Measurements from ENCODE around the gene MAN2B1. TPM values are rescaled to one million over a fixed set of nuclear protein-coding genes. Genes with fewer than 3 reads are reported as not detected.

Gene MAN2B1
- total and polyA plus RNA-seq, 2 of the 8 experiments (the other 6 are each of a cell fraction or from before 2014, with no cell fraction given): 55.3 to 76.3 TPM

DNA sequence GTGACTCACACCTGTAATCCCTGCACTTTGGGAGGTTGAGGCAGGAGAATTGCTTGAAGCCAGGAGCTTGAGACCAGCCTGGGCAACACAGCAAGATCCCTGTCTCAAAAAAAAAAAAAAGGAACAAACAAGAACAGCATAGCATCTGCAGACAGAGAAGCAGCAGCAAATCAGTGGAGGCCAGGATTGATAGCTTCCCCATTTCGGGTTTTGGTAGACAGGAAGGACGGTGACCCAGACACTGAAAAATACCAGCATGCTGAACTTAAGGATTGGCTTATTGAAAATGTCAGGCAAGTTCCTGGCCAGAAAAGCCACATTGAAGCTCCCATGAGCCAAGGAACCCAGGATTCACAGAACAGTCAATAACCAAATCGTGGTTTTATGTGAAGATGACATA, 58.9 kb downstream of the MAN2B1 start:
- Histone ChIP-seq H3K9ac (replicated peaks in 1 of 4; ENCODE audit: extremely low read depth in 1 of 4, low read depth in 3 of 4, low read length in 3 of 4) (no peak overlapping the region), H2BK15ac (ENCODE audit: low read length) (no peak overlapping the region), H2BK12ac (ENCODE audit: low read depth, low read length) (no peak overlapping the region), H3K4me2 (ENCODE audit: insufficient read depth in 1 of 2, low read depth in 2 of 2, low read length in 2 of 2) (no peak overlapping the region), H3K23me2 (ENCODE audit: low read depth, low read length) (no peaks in the 10 kb centered on the region), H3K9me3 (ENCODE audit: insufficient read depth in 2 of 2, low read depth in 1 of 2, low read length in 1 of 2) (no peaks in the 10 kb centered on the region), H4K8ac (ENCODE audit: extremely low read depth, insufficient read depth, low read length) (no peak overlapping the region), H4K5ac (ENCODE audit: insufficient read length, low read depth, low read length) (no peak overlapping the region), H2BK120ac (replicated peaks; ENCODE audit: low read depth, low read length) (no peak overlapping the region), H4K91ac (replicated peaks; ENCODE audit: insufficient read length, low read length) (no peak overlapping the region), H2AK5ac (ENCODE audit: low read depth, low read length) (no peak overlapping the region), H2BK5ac (ENCODE audit: low read depth, low read length) (no peak overlapping the region), H3K14ac (ENCODE audit: insufficient read length) (no peak overlapping the region), H3K27ac (ENCODE audit: low read depth, low read length) (no peak overlapping the region), H2AFZ (ENCODE audit: low read length) (no peak overlapping the region), H3K23ac (ENCODE audit: insufficient read length) (no peak overlapping the region), H3K27me3 (replicated peaks in 1 of 4; ENCODE audit: control insufficient read depth in 3 of 4, extremely low read depth in 1 of 4, insufficient read depth in 3 of 4, low read length in 3 of 4) (no peaks in the 10 kb centered on the region), H3K4me3 (ENCODE audit: extremely low read depth in 1 of 4, insufficient read depth in 2 of 4, low read depth in 3 of 4, low read length in 4 of 4) (no peak overlapping the region), H3K4me1 (replicated peaks in 1 of 4; ENCODE audit: control insufficient read depth in 3 of 4, insufficient read depth in 4 of 4, low read length in 3 of 4) (peaks cover 0 to 2% (median 0%) of the 10 kb centered on the region in 4 experiments; a peak in 1 of 7 replicates), H2BK20ac (ENCODE audit: low read length) (no peak overlapping the region), H3K36me3 (ENCODE audit: control insufficient read depth in 2 of 4, insufficient read depth in 4 of 4, low read length in 3 of 4) (peaks cover 0 to 6% (median under 1%) of the 10 kb centered on the region in 4 experiments; a peak in 4 of 8 replicates), H3K4ac (replicated peaks; ENCODE audit: insufficient read length, low read depth, low read length) (no peak overlapping the region), H4K20me1 (replicated peaks in 1 of 2; ENCODE audit: control insufficient read depth in 1 of 2, insufficient read depth in 2 of 2, low read length in 2 of 2) (peaks cover 0 to 2% of the 10 kb centered on the region in 2 experiments), H3K56ac (replicated peaks; ENCODE audit: insufficient read length, low read depth, low read length) (no peak overlapping the region), H3K79me1 (ENCODE audit: low read depth, low read length) (no peaks in the 10 kb centered on the region; the same call in 1 of the 2 replicates), H3K79me2 (ENCODE audit: control insufficient read depth in 1 of 2, insufficient read depth in 2 of 2, low read length in 2 of 2) (peaks cover 0 to 23% of the 10 kb centered on the region in 2 experiments; a peak in 3 of 4 replicates), H3K18ac (ENCODE audit: extremely low read depth, low read length) (no peak overlapping the region)
- ChIA-PET POLR2A (ENCODE audit: partially characterized antibody) (interaction anchor here (1.0 kb wide), 2 partner anchors 18 to 40 kb away, joined by 3 read pairs; no protein-coding TSS in a partner anchor), CTCF (ENCODE audit: partially characterized antibody) (interaction anchor here (0.6 to 0.7 kb wide), 2 partner anchors 63 to 70 kb away, joined by 4 read pairs; no protein-coding TSS in a partner anchor)
- FAIRE-seq: no peak
- DNase-seq (ENCODE audit: low read depth in 1 of 2, low spot score in 2 of 2): no peak
- 97% methylated on average over 3 of the region's 3 CpGs; no CpG with 5 or more reads in 1 of the 2 experiments for WGBS, 2 experiments (ENCODE audit: extremely low coverage in 1 of 2, insufficient coverage in 1 of 2, insufficient read length in 1 of 2, insufficient replicate concordance in 2 of 2, low coverage in 1 of 2, low lambda C conversion rate in 2 of 2, missing lambda C conversion rate in 1 of 2)
- no peak for TF ChIP-seq RBBP5 (IDR thresholded peaks at IDR 0.05; ENCODE audit: borderline replicate concordance, low read depth, low read length)
- no peak for TF ChIP-seq SRF (IDR thresholded peaks at IDR 0.05; ENCODE audit: low read depth, low read length)
- no peak for TF ChIP-seq CHD2 (IDR thresholded peaks at IDR 0.05; ENCODE audit: low read length)
- TF ChIP-seq, protein P1, sequence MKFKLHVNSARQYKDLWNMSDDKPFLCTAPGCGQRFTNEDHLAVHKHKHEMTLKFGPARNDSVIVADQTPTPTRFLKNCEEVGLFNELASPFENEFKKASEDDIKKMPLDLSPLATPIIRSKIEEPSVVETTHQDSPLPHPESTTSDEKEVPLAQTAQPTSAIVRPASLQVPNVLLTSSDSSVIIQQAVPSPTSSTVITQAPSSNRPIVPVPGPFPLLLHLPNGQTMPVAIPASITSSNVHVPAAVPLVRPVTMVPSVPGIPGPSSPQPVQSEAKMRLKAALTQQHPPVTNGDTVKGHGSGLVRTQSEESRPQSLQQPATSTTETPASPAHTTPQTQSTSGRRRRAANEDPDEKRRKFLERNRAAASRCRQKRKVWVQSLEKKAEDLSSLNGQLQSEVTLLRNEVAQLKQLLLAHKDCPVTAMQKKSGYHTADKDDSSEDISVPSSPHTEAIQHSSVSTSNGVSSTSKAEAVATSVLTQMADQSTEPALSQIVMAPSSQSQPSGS (IDR thresholded peaks at IDR 0.05; ENCODE audit: low read length): no peak
- no peak for TF ChIP-seq RXRA (IDR thresholded peaks at IDR 0.05; ENCODE audit: insufficient read depth, low read depth, low read length)
- TF ChIP-seq PHF8 (conservative IDR thresholded peaks at IDR 0.05; ENCODE audit: low read depth, low read length): no peak
- no peak for TF ChIP-seq SUZ12 (IDR thresholded peaks at IDR 0.05; ENCODE audit: low read length)
- TF ChIP-seq YY1 (IDR thresholded peaks at IDR 0.05; ENCODE audit: low read depth, low read length): no peak
- TF ChIP-seq SP1 (IDR thresholded peaks at IDR 0.05; ENCODE audit: low read depth, low read length): no peak
- TF ChIP-seq CREB1 (IDR thresholded peaks at IDR 0.05): no peak
- TF ChIP-seq, protein P2, sequence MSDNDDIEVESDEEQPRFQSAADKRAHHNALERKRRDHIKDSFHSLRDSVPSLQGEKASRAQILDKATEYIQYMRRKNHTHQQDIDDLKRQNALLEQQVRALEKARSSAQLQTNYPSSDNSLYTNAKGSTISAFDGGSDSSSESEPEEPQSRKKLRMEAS (IDR thresholded peaks at IDR 0.05): no peak
- no peak for TF ChIP-seq EZH2 (IDR thresholded peaks at IDR 0.05; ENCODE audit: low read depth, low read length, severe bottlenecking)
- no peak for TF ChIP-seq POU5F1 (IDR thresholded peaks at IDR 0.05; ENCODE audit: low read depth, low read length)
